HG03025 (cell line): ENCODE measurements around the gene OR2M4.
"Not testable (repeated sequence)": the region's sequence is repeated elsewhere in the genome, so short reads cannot be mapped to it uniquely, and the experiment has no call there.

Source experiments
- ATAC-seq: cut with Tn5 transposase; IDR thresholded peaks from one replicate; pipeline ENCODE4 v1.9.1; 2021; ENCODE audit warnings: mild to moderate bottlenecking, moderate library complexity; ENCODE audit not compliant: unreplicated experiment, low FRiP score

The OR2M4 gene

GRCh38 chr1:248231117-248231516 is at the start of gene OR2M4:
TSS of gene OR2M4 (plus strand) at chr1:248231417. CDS start at chr1:248238929, 7,512 bp downstream.
- no peak for ATAC-seq

- no peak for ATAC-seq
Observed at GRCh38 chr1:248183996-248184395, 47.2 kb upstream of the OR2M4 start.

- ATAC-seq: no peak
Observed at GRCh38 chr1:248187363-248187762, 43.9 kb upstream of the OR2M4 start.

GRCh38 chr1:248189026-248189425 is 42.2 kb upstream of the OR2M4 start:
- ATAC-seq: no peak

GRCh38 chr1:248194117-248194516 is 37.1 kb upstream of the OR2M4 start:
- ATAC-seq: no peak

GRCh38 chr1:248196965-248197364 is 34.3 kb upstream of the OR2M4 start, which contains the start of gene OR2M3:
TSS of gene OR2M3 (plus strand) at chr1:248197265. CDS start at chr1:248203068, 5,803 bp downstream.
- no peak for ATAC-seq

- ATAC-seq: no peak
Observed at GRCh38 chr1:248215880-248216279, 15.3 kb upstream of the OR2M4 start.

GRCh38 chr1:248225537-248225936 is 5.7 kb upstream of the OR2M4 start:
- no peak for ATAC-seq

- no peak for ATAC-seq
Observed at GRCh38 chr1:248229360-248229908, 1.8 kb upstream of the OR2M4 start.

- no peak for ATAC-seq
Observed at GRCh38 chr1:248239478-248239877, 8.3 kb downstream of the OR2M4 start.

GRCh38 chr1:248243204-248243603 is 12.0 kb downstream of the OR2M4 start:
- peak; percentile 85 for ATAC-seq

- not testable (repeated sequence) for ATAC-seq
Observed at GRCh38 chr1:248259309-248259708, 28.1 kb downstream of the OR2M4 start.

GRCh38 chr1:248268178-248268577 is 37.0 kb downstream of the OR2M4 start:
- ATAC-seq: no peak

GRCh38 chr1:248273225-248273624 is 42.0 kb downstream of the OR2M4 start:
- ATAC-seq: not testable (repeated sequence)

GRCh38 chr1:248277876-248278275 is 46.7 kb downstream of the OR2M4 start, which contains the start of gene OR2T33:
TSS of gene OR2T33 (minus strand) at chr1:248277976. CDS start at chr1:248273814, 4,162 bp downstream.
- no peak for ATAC-seq

GRCh38 chr1:248288391-248288790 is 57.2 kb downstream of the OR2M4 start:
- no peak for ATAC-seq
